HEK293 (cell line): ENCODE data around the gene BCL11A.

Experiments
- CTCF ChIP-seq: fragments of 450-650 bp; formaldehyde crosslinking; IDR thresholded peaks from 2 replicates; pipeline ENCODE4 v1.5.1; 2016; ENCODE audit warnings: missing biosample characterization, missing genetic modification characterization
- HOXD13 ChIP-seq: sonication (generic); formaldehyde crosslinking; IDR thresholded peaks from 2 replicates; pipeline ENCODE4 v1.8.0; 2022; ENCODE audit warnings: missing genetic modification reagents, borderline replicate concordance
- ZNF514 ChIP-seq: fragments of 450-650 bp; formaldehyde crosslinking; IDR thresholded peaks from 2 replicates; pipeline ENCODE4 v1.5.1; 2016; ENCODE audit warnings: missing biosample characterization, missing genetic modification characterization

GRCh38 chr2:60532421-60532820 lies 21.0 kb downstream of the BCL11A start:
- TF ChIP-seq HOXD13 (no peak), ZNF514 (no peak), CTCF (tag by site-specific recombination) (no peak)
